GM10266 (cell line): ENCODE measurements around the gene TMEM9.
A peak's percentile ranks its signal among the peaks of the same experiment; 100 is the strongest.

Experiments
- DNase-seq: peaks from one replicate; pipeline ENCODE4 v3.0.0; 2012; ENCODE audit errors: extremely low spot score
- TF ChIP-seq, protein P1 (sequence below): IDR thresholded peaks from 2 replicates; pipeline ENCODE4 v1.5.1; 2012; ENCODE audit warnings: mild to moderate bottlenecking, low read depth; ENCODE audit not compliant: control insufficient read depth, insufficient read depth; ENCODE audit errors: missing control alignments

The TMEM9 gene

DNA sequence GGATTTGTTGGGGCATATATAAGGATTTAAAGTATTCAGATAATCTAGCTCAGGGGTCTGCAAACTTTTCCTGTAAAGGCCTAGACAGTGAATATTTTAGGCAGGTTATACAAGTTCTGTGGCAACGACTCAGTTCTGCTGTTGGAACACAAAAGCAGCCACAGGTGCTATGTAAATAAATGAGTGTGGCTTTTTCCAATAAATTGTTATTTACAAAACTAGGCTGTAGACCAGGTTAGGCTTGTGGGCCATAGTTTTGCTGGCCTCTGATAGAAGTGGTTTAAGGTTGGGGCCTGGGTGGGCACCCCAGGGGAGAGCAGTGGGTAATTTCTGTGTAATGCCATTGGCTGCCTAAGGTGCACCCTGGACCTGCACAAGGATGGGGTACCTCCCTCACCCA lies 19.5 kb upstream of the TMEM9 start:
- TF ChIP-seq, protein P1, sequence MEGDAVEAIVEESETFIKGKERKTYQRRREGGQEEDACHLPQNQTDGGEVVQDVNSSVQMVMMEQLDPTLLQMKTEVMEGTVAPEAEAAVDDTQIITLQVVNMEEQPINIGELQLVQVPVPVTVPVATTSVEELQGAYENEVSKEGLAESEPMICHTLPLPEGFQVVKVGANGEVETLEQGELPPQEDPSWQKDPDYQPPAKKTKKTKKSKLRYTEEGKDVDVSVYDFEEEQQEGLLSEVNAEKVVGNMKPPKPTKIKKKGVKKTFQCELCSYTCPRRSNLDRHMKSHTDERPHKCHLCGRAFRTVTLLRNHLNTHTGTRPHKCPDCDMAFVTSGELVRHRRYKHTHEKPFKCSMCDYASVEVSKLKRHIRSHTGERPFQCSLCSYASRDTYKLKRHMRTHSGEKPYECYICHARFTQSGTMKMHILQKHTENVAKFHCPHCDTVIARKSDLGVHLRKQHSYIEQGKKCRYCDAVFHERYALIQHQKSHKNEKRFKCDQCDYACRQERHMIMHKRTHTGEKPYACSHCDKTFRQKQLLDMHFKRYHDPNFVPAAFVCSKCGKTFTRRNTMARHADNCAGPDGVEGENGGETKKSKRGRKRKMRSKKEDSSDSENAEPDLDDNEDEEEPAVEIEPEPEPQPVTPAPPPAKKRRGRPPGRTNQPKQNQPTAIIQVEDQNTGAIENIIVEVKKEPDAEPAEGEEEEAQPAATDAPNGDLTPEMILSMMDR, result no peak
- DNase-seq, result no peak

DNA sequence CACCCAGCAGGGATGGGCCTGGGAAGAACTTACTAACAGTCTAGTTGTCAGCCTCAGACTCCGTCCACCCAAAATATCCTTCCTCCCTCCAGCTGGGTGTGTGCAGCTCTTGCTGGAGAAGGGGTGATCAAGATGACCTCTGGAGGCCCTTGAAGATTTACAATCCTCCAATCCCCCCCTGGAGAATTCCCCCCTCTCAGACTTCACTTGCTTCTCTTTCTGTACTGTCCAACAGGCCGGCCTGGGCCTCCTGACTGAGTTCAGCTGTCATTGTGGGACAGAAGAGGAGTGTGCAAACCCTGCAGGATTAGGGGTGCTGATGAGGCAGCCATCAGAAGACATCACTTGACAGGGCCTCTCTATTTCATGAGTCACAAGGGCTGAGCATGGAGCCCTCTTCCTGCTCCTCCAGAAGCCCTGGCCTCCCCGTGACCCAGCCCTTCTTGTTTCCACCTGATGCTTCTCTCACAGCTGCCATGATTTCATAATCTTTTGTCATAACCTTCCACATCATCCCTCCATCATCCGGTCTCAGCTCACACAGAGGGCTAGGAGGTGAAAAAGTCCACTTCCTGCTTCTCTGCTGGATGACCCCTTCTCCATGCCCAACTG lies 18.8 kb upstream of the TMEM9 start:
- no peak for DNase-seq
- TF ChIP-seq, protein P1, result no peak

DNA sequence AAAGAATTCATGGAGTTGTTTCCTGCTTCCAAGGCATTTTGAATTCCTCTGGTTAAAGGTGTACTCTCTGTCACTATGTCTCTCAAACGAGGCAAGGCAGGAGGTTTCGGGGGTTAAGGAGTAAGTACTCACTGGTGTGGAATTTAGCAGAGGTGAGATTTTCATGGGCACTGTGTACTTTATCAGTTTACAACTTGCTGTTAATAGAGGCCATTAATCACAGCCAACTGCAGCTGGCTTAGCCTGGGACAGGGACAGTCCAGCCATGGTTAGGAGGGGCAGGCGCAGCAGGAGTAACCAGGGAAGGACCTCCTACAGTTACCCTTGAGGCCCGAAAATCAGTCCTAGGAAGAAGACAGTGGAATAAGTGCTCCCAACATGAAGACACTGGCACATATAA lies 18.1 kb upstream of the TMEM9 start:
- DNase-seq, result no peak
- TF ChIP-seq, protein P1, result no peak

DNA sequence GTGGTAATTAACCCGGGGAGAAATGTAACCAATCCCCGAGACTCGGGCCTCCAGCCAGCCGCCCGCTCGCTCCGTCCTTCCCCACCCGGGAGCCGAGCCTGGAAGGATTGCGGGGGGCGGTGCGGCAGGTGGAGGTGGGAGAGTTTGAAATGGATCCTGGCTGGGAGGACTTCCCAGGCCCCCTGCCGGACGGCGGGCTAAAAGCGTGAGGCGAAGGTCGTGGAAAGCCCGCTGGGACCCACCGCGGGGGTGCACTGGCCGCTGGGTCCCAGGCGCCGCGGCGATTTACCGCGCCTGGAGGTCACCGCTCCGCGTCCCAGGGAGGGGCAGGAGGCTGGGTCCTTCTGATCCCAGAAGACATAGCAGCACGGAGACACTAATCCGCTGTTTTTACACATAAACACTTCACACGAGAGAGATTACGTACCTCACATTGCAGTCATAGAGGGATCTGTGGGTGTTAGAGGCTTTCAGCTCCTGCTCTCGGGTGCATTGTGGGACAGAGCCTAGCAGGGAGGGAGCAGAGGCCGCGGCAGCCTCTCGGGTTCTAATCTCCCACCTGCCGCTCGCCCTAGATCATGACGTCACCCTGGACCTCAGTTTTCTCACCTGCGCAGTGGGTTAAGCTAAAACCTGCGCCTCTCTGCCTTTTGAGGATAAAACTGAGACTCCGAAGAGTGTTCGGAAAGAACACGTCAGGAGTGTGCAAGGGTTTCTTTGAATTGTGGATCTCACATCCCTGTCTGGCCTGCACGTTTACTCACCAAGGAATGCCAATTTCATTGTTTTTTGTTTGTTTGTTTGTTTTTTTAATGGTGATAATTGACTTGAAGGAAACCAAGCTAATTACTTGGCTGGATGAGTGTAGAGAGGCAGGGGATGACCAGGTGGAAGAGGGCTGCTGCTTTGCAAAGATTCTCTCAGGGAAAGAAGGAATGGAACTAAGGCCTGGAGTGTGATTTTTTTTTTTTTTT lies 17.1 kb upstream of the TMEM9 start:
- peak; percentile 75 for DNase-seq
- TF ChIP-seq, protein P1, result peak; percentile 38

DNA sequence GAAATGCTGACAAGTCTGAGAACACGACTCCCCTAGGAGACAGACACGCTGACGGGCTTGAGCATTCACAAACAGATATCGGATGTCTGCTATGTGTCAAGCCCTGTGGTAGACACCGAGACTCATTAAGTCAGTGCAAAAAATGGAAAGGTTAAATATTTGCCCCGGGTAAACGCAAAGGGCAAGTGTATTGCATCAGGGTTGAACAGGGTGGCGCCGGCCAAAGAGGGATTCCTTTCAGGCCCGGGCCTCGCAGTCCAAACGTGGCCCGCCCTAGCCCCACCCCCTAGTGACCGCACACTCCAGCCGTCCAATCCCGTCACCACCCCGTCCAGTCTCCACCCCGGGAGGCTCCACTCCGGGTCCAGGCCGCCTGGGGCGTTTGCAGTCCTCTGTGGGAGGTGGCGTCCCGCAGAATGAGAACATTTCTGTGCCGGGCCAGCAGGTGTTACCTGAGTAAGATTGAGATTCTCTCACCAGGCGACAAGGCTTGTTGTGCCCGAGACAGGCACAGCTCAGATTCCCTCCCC lies 16.3 kb upstream of the TMEM9 start:
- TF ChIP-seq, protein P1, result no peak
- DNase-seq, result peak; percentile 92

DNA sequence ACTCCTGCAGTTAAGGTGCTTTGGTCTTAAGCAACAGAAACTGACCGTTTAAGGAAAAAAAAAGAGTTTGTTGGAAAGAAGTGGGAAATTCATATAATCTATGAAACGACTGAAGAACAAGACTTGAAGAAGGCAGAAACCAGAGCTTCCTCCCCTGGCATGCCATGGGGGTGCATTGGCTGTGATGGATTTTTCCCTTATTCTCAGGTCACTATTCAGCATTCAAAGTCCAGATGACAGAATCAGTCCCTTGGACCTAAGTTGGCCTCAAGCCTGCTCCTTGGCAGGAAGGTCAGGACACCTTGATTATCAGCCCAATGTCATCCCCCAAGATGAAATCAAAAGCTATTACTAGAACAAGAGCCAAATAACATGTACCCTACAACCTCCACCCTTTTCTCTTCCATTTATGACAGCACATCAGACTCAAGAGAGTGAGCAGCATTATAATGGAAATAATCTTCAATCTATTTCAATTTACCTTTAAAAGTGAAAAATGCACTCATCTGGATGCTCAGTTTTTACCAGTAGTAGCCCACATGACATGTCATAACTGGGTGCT lies 15.8 kb upstream of the TMEM9 start:
- TF ChIP-seq, protein P1, result no peak
- no peak for DNase-seq
